GM10847 (cell line): ENCODE data around the gene SGPP1.

Experiments used
- POLR2A ChIP-seq: IDR thresholded peaks from 2 replicates; pipeline ENCODE4 v1.6.1; 2011; ENCODE audit not compliant: insufficient read length; ENCODE audit errors: extremely low read depth

Gene SGPP1

GRCh38 chr14:63745858-63746425 is 18.1 kb upstream of the SGPP1 start:
- no peak for TF ChIP-seq POLR2A

GRCh38 chr14:63745272-63745671 is 17.4 kb upstream of the SGPP1 start:
- no peak for TF ChIP-seq POLR2A

GRCh38 chr14:63737582-63738006 is 9.7 kb upstream of the SGPP1 start:
- no peak for TF ChIP-seq POLR2A

- TF ChIP-seq POLR2A, result no peak
Observed at GRCh38 chr14:63735720-63736119, 7.9 kb upstream of the SGPP1 start.

- no peak for TF ChIP-seq POLR2A
Observed at GRCh38 chr14:63730659-63731058, 2.8 kb upstream of the SGPP1 start.

GRCh38 chr14:63727231-63727735 is 582 bp downstream of the SGPP1 start:
- TF ChIP-seq POLR2A, result no peak

- TF ChIP-seq POLR2A, result no peak
Observed at GRCh38 chr14:63726499-63726898, 1.4 kb downstream of the SGPP1 start.

GRCh38 chr14:63725786-63726460 is 1.9 kb downstream of the SGPP1 start:
- TF ChIP-seq POLR2A, result no peak

GRCh38 chr14:63717702-63718101 is 10.2 kb downstream of the SGPP1 start:
- TF ChIP-seq POLR2A, result no peak

GRCh38 chr14:63715360-63715759 is 12.5 kb downstream of the SGPP1 start:
- TF ChIP-seq POLR2A, result no peak

GRCh38 chr14:63713764-63714163 is 14.1 kb downstream of the SGPP1 start:
- TF ChIP-seq POLR2A, result no peak

- no peak for TF ChIP-seq POLR2A
Observed at GRCh38 chr14:63713058-63713457, 14.8 kb downstream of the SGPP1 start.

GRCh38 chr14:63712123-63712522 is 15.7 kb downstream of the SGPP1 start:
- TF ChIP-seq POLR2A, result no peak

- TF ChIP-seq POLR2A, result no peak
Observed at GRCh38 chr14:63710497-63710896, 17.4 kb downstream of the SGPP1 start.

GRCh38 chr14:63709589-63709988 is 18.3 kb downstream of the SGPP1 start:
- no peak for TF ChIP-seq POLR2A

GRCh38 chr14:63707216-63707615 is 20.6 kb downstream of the SGPP1 start:
- no peak for TF ChIP-seq POLR2A
